Midbrain (tissue), 1 donor: ENCODE measurements around the gene RBMS3.

Experiments used
- DNase-seq: peaks from one replicate; lab custom pipeline; 2025; lab: John Stamatoyannopoulos, UW

The RBMS3 gene

GRCh38 chr3:29721789-29722188 is 440.9 kb downstream of the RBMS3 start:
- no peak for DNase-seq

DNA sequence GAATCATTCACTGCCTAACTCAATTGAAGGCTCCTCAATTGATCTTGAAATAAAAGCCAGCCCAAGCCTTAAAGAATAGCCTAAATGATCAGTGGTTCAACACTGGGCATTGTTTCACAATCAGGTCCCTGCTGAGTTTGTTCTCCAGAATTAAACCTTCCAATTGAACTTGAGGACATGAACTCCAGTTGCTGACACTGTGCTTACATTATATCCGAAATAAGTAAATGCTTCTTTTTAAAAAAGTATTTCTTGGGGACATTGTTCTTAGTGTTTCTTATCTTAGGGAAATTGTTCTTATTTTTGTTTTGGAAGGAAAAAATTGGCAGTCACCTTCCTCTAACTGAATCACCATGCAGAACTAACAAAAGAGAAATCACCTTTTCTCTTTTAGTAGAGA is 450.2 kb downstream of the RBMS3 start:
- DNase-seq = no peak

- no peak for DNase-seq
Observed at GRCh38 chr3:29741231-29741630, 460.4 kb downstream of the RBMS3 start.

GRCh38 chr3:29745232-29745870 is 464.5 kb downstream of the RBMS3 start:
- no peak for DNase-seq

DNA sequence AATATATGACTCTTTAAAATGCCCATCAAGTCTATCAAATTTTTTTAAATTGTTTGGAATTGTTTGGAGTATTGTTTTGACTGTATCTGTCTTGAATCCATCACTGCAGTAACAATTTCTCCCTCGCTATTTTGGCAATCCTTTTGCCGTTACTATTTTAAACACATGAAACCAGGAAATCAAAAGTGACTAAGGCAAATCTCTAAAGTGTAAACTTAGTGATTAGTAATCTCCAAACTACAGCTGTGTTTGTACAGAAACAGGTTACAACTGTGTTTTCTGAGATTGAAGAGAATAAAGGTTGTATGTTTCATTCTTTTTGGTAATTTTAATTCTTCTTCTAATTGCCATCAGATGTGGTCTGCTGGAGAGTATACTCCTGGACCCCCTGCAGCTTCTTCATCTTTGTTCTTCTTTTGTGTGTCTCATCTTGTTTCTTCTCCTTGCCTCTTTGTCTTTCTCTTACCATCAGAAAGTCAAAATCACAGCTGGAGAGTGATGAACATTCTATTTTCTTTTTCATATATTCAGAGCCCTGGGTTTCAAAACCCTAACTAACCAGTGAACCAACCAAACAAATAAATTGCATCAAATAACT is 465.4 kb downstream of the RBMS3 start:
- no peak for DNase-seq

- no peak for DNase-seq
Observed at GRCh38 chr3:29747991-29748390, 467.1 kb downstream of the RBMS3 start.

DNA sequence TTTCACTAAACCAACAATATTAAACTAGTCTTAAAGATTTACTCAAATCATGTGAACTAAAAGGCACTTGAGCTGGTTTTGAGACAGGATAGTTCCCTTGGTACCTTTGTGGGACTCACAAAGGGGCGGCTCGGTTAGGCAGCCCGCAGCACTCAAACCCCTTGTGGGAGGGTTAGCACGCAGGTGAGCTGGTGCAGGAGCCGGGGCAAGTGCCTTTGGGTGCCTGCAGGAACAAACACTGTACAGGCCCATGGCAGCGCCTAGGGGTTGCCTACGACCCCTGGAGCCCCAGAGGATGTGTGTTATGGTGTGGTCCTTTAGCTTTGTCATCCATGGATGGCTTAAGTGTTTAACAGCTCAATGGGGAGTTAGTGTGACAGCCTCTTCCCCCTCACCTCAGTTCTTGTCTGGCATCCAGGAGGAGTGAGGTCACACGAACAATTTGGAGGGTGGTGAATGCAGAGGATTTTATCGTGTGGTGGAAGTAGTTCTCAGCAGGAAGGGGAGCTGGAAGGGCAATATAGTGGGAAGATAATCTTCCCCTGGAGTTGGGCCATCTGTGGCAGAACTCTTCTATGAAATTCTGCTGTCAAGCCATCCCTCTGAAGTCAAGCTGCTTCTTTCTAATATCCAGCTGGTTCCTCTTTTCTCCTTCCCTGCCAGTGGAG is 470.9 kb downstream of the RBMS3 start:
- DNase-seq = no peak

DNA sequence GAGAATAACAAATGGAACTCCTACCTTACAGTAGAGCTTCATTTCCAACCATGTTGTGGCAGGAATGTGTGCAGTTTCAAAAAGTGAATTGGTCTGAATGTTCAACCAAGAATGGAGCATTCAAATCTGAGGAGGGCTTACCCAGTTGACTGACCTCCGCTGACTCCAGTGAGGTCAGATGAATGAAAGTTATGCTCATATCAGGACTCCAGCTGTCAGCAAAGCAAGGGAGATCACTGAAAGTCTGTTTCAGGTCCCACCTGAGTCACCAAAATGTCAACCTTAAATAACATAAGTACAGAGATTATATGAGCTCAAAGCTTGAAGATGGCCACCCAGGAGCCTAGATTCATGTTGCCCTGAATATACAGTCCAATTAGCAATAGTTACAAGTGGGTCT is 473.5 kb downstream of the RBMS3 start:
- DNase-seq = no peak

DNA sequence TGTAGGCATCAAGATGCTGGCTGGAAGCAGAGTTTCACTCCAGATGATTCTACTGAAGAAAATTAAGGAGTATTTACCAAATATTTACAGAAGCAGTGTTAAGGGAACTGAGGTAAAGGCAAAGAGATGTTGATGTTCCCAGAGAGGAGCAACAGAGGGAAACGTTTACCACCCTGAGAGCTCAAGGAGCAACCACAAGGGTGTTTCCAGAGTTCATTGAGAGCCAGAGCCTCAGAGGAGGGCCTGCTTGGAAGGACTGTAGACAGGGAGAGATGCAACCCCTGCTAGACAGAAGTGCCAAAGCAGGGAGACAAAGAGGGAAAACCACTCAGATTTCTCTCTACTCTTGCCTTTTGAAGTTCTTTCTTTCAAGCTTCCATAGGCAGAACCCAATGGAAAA is 474.5 kb downstream of the RBMS3 start:
- DNase-seq = no peak

DNA sequence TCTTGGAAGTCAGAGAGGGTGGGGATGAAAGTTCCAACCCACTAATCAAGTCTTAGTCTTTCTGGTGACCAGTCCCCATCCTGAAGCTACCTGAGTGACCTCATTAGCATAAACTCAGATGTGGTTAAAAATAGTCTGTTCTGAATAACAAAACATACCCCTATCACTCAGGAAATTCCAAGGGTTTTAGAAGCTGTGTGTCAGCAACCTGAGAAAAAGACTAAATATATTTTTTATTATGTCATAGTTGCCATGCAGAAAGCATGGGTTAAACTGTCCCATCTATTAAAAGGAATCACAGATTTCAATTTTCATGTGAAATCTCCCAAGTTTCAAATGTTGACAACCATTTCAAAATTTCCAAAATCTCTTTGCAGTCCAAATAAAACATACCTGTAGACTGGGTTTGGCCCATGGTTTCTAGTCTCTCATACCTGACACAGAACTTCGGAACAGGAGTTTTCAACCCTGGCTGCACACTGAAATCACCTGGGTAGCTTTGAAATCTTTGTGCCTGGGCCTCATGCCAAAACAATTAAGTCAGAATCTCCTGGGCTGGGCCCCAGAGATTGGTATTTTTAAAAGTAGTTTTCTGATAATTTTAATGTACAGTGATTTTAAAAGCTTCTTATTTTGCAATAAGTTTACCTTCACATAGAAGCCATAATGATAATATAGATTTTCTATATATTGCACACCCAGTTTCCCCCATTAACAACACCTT is 476.3 kb downstream of the RBMS3 start:
- no peak for DNase-seq

DNA sequence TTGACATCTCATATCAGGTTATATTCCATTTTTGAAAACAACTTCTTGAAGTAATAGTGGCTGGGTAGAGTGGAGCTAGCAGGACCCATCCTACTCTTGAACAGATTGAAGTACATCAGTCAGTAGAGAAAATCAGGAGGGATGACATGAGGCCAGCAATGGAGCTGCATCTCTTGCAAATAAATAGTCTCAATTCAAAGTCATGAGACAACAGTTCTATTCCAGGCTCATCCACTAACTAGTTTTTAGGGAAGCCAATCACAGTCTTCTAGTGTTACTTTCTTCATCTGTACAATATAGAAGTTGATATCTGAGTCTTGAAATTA is 477.2 kb downstream of the RBMS3 start:
- no peak for DNase-seq

DNA sequence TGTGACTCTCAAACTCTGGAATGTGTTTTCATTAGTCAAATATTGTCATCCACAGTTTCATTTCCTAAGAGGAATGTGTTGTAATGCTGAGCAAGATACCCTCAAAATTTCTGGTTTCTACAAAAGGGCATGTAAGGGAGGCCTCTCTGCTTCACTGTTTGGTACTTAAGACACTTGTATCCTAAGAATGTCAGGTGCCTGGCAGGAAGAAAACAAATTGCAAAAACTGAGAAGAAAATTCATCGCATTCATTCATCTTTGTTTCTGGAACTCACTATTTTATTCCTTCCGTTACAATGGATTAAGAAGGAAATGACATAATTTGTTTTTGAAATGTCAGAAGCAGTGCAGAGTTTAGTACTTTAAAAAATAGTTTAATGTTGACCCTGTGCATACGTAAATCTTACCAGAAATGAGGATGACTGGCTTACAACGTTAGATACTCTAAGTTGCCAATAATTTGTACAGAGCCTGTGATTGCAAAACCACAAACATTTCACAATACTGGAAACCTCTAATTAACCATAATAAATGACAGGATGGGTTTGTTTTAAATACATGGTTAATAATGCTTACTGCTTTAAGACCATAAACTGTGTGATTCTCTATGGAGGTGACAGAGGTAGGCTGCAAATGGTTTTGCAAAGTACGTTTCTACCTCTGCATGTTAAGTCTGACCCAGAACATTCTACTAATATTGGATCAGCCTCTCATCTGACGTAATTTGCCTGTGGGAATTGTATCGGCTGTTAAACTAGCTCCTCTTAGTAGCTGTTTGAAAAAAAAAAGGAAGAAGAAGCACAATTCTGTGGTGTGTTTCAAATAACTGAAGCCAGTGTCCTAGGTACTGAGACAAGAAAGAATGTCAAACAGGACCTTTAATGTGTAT is 477.8 kb downstream of the RBMS3 start:
- DNase-seq = no peak

DNA sequence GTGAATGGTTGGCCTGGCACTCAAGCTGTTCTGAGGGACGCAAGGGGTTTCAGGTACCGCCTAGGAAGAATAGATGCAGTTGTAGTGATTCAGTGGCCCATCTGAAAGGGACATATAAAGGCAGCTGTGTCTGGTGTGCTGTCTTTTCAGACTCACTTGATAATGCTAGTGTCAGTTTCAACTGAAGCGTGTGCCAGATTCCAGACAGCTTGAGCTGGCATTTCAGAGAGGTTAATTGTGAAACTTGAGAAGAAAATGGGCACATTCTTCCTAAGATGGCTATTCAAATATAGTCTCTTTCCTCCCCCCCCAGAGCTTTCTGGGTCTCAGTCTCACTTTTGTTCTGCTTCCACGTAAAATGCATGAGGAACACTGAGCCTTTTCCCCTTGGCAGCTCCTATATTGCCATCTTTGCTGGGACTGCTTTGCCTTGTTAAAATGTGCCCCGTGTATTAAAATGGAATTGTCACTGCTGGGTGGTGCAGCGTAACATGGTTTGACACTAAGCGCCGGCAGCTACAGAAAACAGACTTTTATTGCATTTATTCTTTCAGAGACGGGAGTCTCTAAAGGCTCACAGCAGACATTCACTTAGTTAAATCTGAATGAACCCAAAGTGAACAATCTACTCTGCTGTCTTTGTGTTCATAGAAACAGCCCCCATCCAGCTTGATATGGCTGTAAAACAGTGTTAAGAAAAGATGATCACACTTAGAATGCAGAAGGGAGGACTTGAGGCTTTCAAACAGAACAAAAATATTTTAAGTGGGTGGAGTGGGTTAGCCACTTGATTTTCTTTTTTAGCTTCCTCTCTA is 478.7 kb downstream of the RBMS3 start:
- peak; percentile 10 for DNase-seq

GRCh38 chr3:29760226-29760685 is 479.4 kb downstream of the RBMS3 start:
- DNase-seq = no peak

GRCh38 chr3:29761517-29761916 is 480.6 kb downstream of the RBMS3 start:
- no peak for DNase-seq

DNA sequence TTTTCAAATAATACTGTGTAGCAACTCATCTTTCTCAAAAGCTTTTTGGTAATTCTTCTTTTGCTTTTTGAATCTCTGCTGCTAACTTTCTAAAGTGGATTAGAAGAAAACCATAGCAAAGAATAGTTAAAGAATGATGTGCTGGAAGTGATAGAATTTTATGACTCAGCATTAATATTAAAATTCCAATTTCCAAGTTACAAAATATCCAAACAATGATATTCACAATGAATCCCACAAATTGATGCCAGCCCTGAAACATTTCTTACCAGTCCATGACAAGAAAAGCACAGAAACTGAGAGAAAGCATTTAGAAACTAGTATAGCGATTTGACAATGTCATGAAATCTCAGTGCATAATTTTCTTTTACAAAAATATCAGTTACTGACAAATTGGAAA is 482.2 kb downstream of the RBMS3 start:
- DNase-seq = no peak

DNA sequence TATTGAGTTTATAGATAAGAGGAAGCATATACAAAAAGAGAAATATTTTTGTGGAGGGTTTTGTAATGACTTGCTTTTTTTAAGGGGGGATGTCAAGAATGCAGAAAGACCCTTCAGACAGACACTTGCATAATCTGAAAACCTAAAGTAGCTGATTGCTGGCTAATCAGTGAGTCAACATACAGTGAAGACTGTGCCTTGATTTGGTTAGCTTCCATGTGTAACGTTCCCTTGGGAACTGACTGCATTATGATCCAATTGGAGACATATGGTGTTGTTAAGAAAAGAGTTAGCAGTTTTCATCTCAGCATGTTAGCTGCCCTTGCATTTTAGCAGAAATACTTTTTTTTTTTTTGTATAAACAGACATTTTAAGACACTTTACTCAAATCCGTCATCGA is 483.2 kb downstream of the RBMS3 start:
- DNase-seq = no peak

- peak; percentile 10 for DNase-seq
Observed at GRCh38 chr3:29764603-29765254, 483.9 kb downstream of the RBMS3 start.

- no peak for DNase-seq
Observed at GRCh38 chr3:29771602-29772001, 490.7 kb downstream of the RBMS3 start.

- no peak for DNase-seq
Observed at GRCh38 chr3:29772436-29772835, 491.6 kb downstream of the RBMS3 start.

- no peak for DNase-seq
Observed at GRCh38 chr3:29773481-29773880, 492.6 kb downstream of the RBMS3 start.
